ACC112 (cell line): Measurements from ENCODE around the gene TUBB2B.

Source experiments
- H2AFZ ChIP-seq: fragments of 200-600 bp; sonication (generic); one replicate; pipeline ENCODE4 v1.6.0; 2017; ENCODE audit warnings: antibody characterized with exemption, low read length; ENCODE audit not compliant: unreplicated experiment
- H3K27ac ChIP-seq: fragments of 200-600 bp; sonication (generic); 2 replicates; pipeline ENCODE4 v1.5.1; 2014; ENCODE audit warnings: low read depth, mild to moderate bottlenecking, antibody characterized with exemption, low read length, moderate library complexity
- H3K27me3 ChIP-seq: fragments of 200-600 bp; sonication (generic); 2 replicates; pipeline ENCODE4 v1.6.1; 2014; ENCODE audit warnings: mild to moderate bottlenecking, antibody characterized with exemption, low read length, moderate library complexity, mixed read lengths; ENCODE audit not compliant: insufficient read depth
- H3K36me3 ChIP-seq: fragments of 200-600 bp; sonication (generic); 2 replicates; pipeline ENCODE4 v1.6.1; 2016; ENCODE audit warnings: mild to moderate bottlenecking, antibody characterized with exemption, low read length, moderate library complexity, mixed read lengths; ENCODE audit not compliant: insufficient read depth
- H3K4me1 ChIP-seq: fragments of 200-600 bp; sonication (generic); one replicate; pipeline ENCODE4 v1.6.1; 2016; ENCODE audit warnings: low read length, mixed read lengths; ENCODE audit not compliant: insufficient read depth, unreplicated experiment, control insufficient read depth
- H3K4me3 ChIP-seq: fragments of 200-600 bp; sonication (generic); 2 replicates; pipeline ENCODE4 v1.5.1; 2014; ENCODE audit warnings: mild to moderate bottlenecking, low read depth, low read length
- H3K79me2 ChIP-seq: fragments of 200-600 bp; sonication (generic); one replicate; pipeline ENCODE4 v1.6.0; 2016; ENCODE audit warnings: low read length; ENCODE audit not compliant: control insufficient read depth, unreplicated experiment, insufficient read depth

TUBB2B gene

GRCh38 chr6:3210024-3210610 is 17.3 kb downstream of the TUBB2B start:
- H3K36me3 ChIP-seq = no peaks in the 10 kb centered on the region
- no peak overlapping the region for H2AFZ ChIP-seq
- no peak overlapping the region for H3K4me3 ChIP-seq
- H3K79me2 ChIP-seq = no peaks in the 10 kb centered on the region
- no peaks in the 10 kb centered on the region for H3K27me3 ChIP-seq
- H3K27ac ChIP-seq = peak overlapping the region; percentile 97
- H3K4me1 ChIP-seq = peaks cover 46% of the 10 kb centered on the region

GRCh38 chr6:3209114-3210023 is 18.1 kb downstream of the TUBB2B start:
- Histone ChIP-seq H3K36me3 (no peaks in the 10 kb centered on the region), H2AFZ (peak overlapping the region; percentile 70), H3K4me3 (peak overlapping the region; percentile 73), H3K4me1 (peaks cover 40% of the 10 kb centered on the region), H3K79me2 (no peaks in the 10 kb centered on the region), H3K27me3 (no peaks in the 10 kb centered on the region), H3K27ac (peak overlapping the region; percentile 97)

- H3K4me1 ChIP-seq = peaks cover 40% of the 10 kb centered on the region
- peak overlapping the region; percentile 97 for H3K27ac ChIP-seq
- H3K4me3 ChIP-seq = peak overlapping the region; percentile 73
- no peaks in the 10 kb centered on the region for H3K79me2 ChIP-seq
- no peaks in the 10 kb centered on the region for H3K27me3 ChIP-seq
- H3K36me3 ChIP-seq = no peaks in the 10 kb centered on the region
- peak overlapping the region; percentile 70 for H2AFZ ChIP-seq
Measured at GRCh38 chr6:3208775-3209113, 18.7 kb downstream of the TUBB2B start.

- H3K27ac ChIP-seq = peak overlapping the region; percentile 97
- no peaks in the 10 kb centered on the region for H3K27me3 ChIP-seq
- no peaks in the 10 kb centered on the region for H3K36me3 ChIP-seq
- H3K4me3 ChIP-seq = peak overlapping the region; percentile 73
- H3K4me1 ChIP-seq = peaks cover 40% of the 10 kb centered on the region
- peak overlapping the region; percentile 70 for H2AFZ ChIP-seq
- no peaks in the 10 kb centered on the region for H3K79me2 ChIP-seq
Measured at GRCh38 chr6:3208098-3208774, 19.2 kb downstream of the TUBB2B start.

GRCh38 chr6:3206339-3207015 is 21.0 kb downstream of the TUBB2B start:
- Histone ChIP-seq H3K27ac (peak overlapping the region; percentile 77), H3K36me3 (no peaks in the 10 kb centered on the region), H3K27me3 (no peaks in the 10 kb centered on the region), H3K4me1 (peaks cover 36% of the 10 kb centered on the region), H3K4me3 (no peak overlapping the region), H3K79me2 (no peaks in the 10 kb centered on the region), H2AFZ (no peak overlapping the region)

GRCh38 chr6:3205913-3206312 is 21.5 kb downstream of the TUBB2B start:
- no peaks in the 10 kb centered on the region for H3K27me3 ChIP-seq
- no peak overlapping the region for H3K4me3 ChIP-seq
- no peak overlapping the region for H2AFZ ChIP-seq
- H3K27ac ChIP-seq = peak overlapping the region; percentile 77
- H3K4me1 ChIP-seq = peaks cover 32% of the 10 kb centered on the region
- H3K79me2 ChIP-seq = no peaks in the 10 kb centered on the region
- no peaks in the 10 kb centered on the region for H3K36me3 ChIP-seq

- Histone ChIP-seq H3K36me3 (no peaks in the 10 kb centered on the region), H3K4me1 (peaks cover 28% of the 10 kb centered on the region), H3K27me3 (no peaks in the 10 kb centered on the region), H3K79me2 (no peaks in the 10 kb centered on the region), H3K27ac (no peak overlapping the region), H2AFZ (no peak overlapping the region), H3K4me3 (no peak overlapping the region)
Measured at GRCh38 chr6:3204921-3205320, 22.5 kb downstream of the TUBB2B start.

- H3K27ac ChIP-seq = no peak overlapping the region
- peaks cover 15% of the 10 kb centered on the region for H3K4me1 ChIP-seq
- no peak overlapping the region for H2AFZ ChIP-seq
- H3K36me3 ChIP-seq = no peaks in the 10 kb centered on the region
- H3K4me3 ChIP-seq = no peak overlapping the region
- no peaks in the 10 kb centered on the region for H3K79me2 ChIP-seq
- H3K27me3 ChIP-seq = no peaks in the 10 kb centered on the region
Measured at GRCh38 chr6:3202999-3203696, 24.3 kb downstream of the TUBB2B start.

- no peaks in the 10 kb centered on the region for H3K36me3 ChIP-seq
- no peak overlapping the region for H3K27ac ChIP-seq
- H2AFZ ChIP-seq = no peak overlapping the region
- no peaks in the 10 kb centered on the region for H3K27me3 ChIP-seq
- peaks cover 8% of the 10 kb centered on the region for H3K4me1 ChIP-seq
- H3K79me2 ChIP-seq = no peaks in the 10 kb centered on the region
- H3K4me3 ChIP-seq = no peak overlapping the region
Measured at GRCh38 chr6:3201388-3201787, 26.1 kb downstream of the TUBB2B start.

- Histone ChIP-seq H3K36me3 (no peaks in the 10 kb centered on the region), H3K4me3 (no peak overlapping the region), H3K27ac (no peak overlapping the region), H3K4me1 (peaks cover 2% of the 10 kb centered on the region), H3K79me2 (no peaks in the 10 kb centered on the region), H2AFZ (no peak overlapping the region), H3K27me3 (no peaks in the 10 kb centered on the region)
Measured at GRCh38 chr6:3200682-3201081, 26.8 kb downstream of the TUBB2B start.
